SK-N-SH (cell line): ENCODE measurements around the gene ANKS1B. TPM values are rescaled to one million over a fixed set of nuclear protein-coding genes. Genes with fewer than 3 reads are reported as not detected.

ENCODE experiments used
- CTCF ChIA-PET: fragments of 300-600, 350-600 bp; formaldehyde crosslinking; extraction: SDS; loops from one replicate; lab custom pipeline; 2021; lab: Yijun Ruan, JAX
- POLR2A ChIA-PET: fragments of 350-600 bp; sonication (Branson Sonifier 250); formaldehyde crosslinking; extraction: SDS; loops from one replicate; lab custom pipeline; 2020; ENCODE audit warnings: antibody characterized with exemption, inconsistent platforms; lab: Yijun Ruan, JAX
- DNase-seq: peaks from one replicate; pipeline ENCODE4 v3.0.0; 2012
- H2AFZ ChIP-seq: fragments of 200-600 bp; sonication (generic); 2 replicates; pipeline ENCODE4 v1.8.1; 2016; ENCODE audit warnings: antibody characterized with exemption, mild to moderate bottlenecking, low read depth
- H3F3A ChIP-seq: fragments of 200-600 bp; sonication (generic); replicated peaks from 2 replicates; pipeline ENCODE3; 2016; ENCODE audit warnings: antibody characterized with exemption, mild to moderate bottlenecking; ENCODE audit not compliant: insufficient read depth
- H3K27ac ChIP-seq, 2 experiments: fragments of 200-500 bp in 1 of 2; fragments of 200-600 bp in 1 of 2; sonication (Bioruptor generic) in 1 of 2; sonication (generic), shearing (Covaris generic) in 1 of 2; 2 replicates each; pipeline versions ENCODE4 v1.5.1 to v1.6.1; 2014 to 2016; ENCODE audit warnings: low read depth in 2 of 2, inconsistent platforms in 1 of 2, low read length in 1 of 2, mild to moderate bottlenecking in 1 of 2, mixed read lengths in 1 of 2
- H3K27me3 ChIP-seq: fragments of 200-600 bp; sonication (generic), shearing (Covaris generic); 2 replicates; pipeline ENCODE4 v1.6.1; 2016; ENCODE audit warnings: mixed run types; ENCODE audit not compliant: insufficient read depth
- H3K36me3 ChIP-seq, 2 experiments: fragments of 200-500 bp in 1 of 2; fragments of 200-600 bp in 1 of 2; sonication (Bioruptor generic) in 1 of 2; sonication (generic) in 1 of 2; replicated peaks in 1 of 2; 2 replicates each; pipeline versions ENCODE3 to v1.5.1; 2014 to 2016; ENCODE audit warnings: low read length in 1 of 2, mild to moderate bottlenecking in 1 of 2; ENCODE audit not compliant: insufficient read depth in 2 of 2, control insufficient read depth in 1 of 2
- H3K4me1 ChIP-seq, 2 experiments: fragments of 200-500 bp in 1 of 2; fragments of 200-600 bp in 1 of 2; sonication (Bioruptor generic) in 1 of 2; sonication (generic), shearing (Covaris generic) in 1 of 2; 2 replicates each; pipeline versions ENCODE4 v1.5.1 to v1.6.1; 2014 to 2016; ENCODE audit warnings: low read depth in 1 of 2, low read length in 1 of 2, mixed run types in 1 of 2; ENCODE audit not compliant: insufficient read depth in 2 of 2, control insufficient read depth in 1 of 2
- H3K4me2 ChIP-seq: fragments of 200-600 bp; sonication (generic), shearing (Covaris generic); 2 replicates; pipeline ENCODE4 v1.6.1; 2017; ENCODE audit warnings: mixed run types
- H3K4me3 ChIP-seq, 2 experiments: fragments of 200-500 bp in 1 of 2; fragments of 200-600 bp in 1 of 2; sonication (Bioruptor generic) in 1 of 2; sonication (generic), shearing (Covaris generic) in 1 of 2; 2 replicates each; pipeline versions ENCODE4 v1.5.1 to v1.8.1; 2014 to 2016; ENCODE audit warnings: low read depth in 2 of 2, inconsistent platforms in 1 of 2, low read length in 1 of 2, mild to moderate bottlenecking in 1 of 2, mixed read lengths in 1 of 2, moderate library complexity in 1 of 2
- H3K79me2 ChIP-seq: fragments of 200-600 bp; sonication (generic); 2 replicates; pipeline ENCODE4 v1.8.1; 2017; ENCODE audit warnings: mild to moderate bottlenecking; ENCODE audit not compliant: insufficient read depth
- H3K9ac ChIP-seq: fragments of 200-600 bp; sonication (generic); 2 replicates; pipeline ENCODE4 v1.6.1; 2017; ENCODE audit warnings: mixed run types
- H3K9me2 ChIP-seq: fragments of 200-600 bp; sonication (generic); 2 replicates; pipeline ENCODE4 v1.6.1; 2017; ENCODE audit warnings: mixed run types
- H3K9me3 ChIP-seq: fragments of 200-600 bp; sonication (generic); 2 replicates; pipeline ENCODE4 v1.6.1; 2017; ENCODE audit warnings: mixed run types, mild to moderate bottlenecking, moderate library complexity
- H4K20me1 ChIP-seq: fragments of 200-600 bp; sonication (generic); 2 replicates; pipeline ENCODE4 v1.6.1; 2017; ENCODE audit warnings: mild to moderate bottlenecking, mixed run types; ENCODE audit not compliant: insufficient read depth
- CHD2 ChIP-seq: fragments of 150-350 bp; IDR thresholded peaks from 2 replicates; pipeline ENCODE4 v1.6.1; 2018; ENCODE audit warnings: low read length; ENCODE audit not compliant: partially characterized antibody
- CTCF ChIP-seq: fragments of 200-600 bp; sonication (generic); IDR thresholded peaks from 2 replicates; pipeline ENCODE4 v1.6.1; 2017; ENCODE audit warnings: antibody characterized with exemption, mild to moderate bottlenecking, moderate library complexity
- FOXJ3 ChIP-seq: sonication (generic); formaldehyde crosslinking; IDR thresholded peaks from 2 replicates; pipeline ENCODE4 v1.5.1; 2020; ENCODE audit warnings: mild to moderate bottlenecking, missing genetic modification reagents
- FOXM1 ChIP-seq: IDR thresholded peaks from 2 replicates; pipeline ENCODE4 v1.4.0; 2012; ENCODE audit warnings: low read depth, mild to moderate bottlenecking
- GABPA ChIP-seq: IDR thresholded peaks from 2 replicates; pipeline ENCODE4 v1.4.0; 2012; ENCODE audit warnings: low read depth, mild to moderate bottlenecking
- IRF3 ChIP-seq: fragments of 150-350 bp; IDR thresholded peaks from 2 replicates; pipeline ENCODE4 v1.6.1; 2016; ENCODE audit warnings: mild to moderate bottlenecking, low read depth, low read length
- JUND ChIP-seq: IDR thresholded peaks from 2 replicates; pipeline ENCODE4 v1.4.0; 2012
- MAX ChIP-seq: IDR thresholded peaks from 2 replicates; pipeline ENCODE4 v1.4.0; 2012; ENCODE audit warnings: low read depth
- MEF2A ChIP-seq: IDR thresholded peaks from 2 replicates; pipeline ENCODE4 v1.4.0; 2012; ENCODE audit warnings: low read depth, borderline replicate concordance
- NFIC ChIP-seq: IDR thresholded peaks from 2 replicates; pipeline ENCODE4 v1.4.0; 2012; ENCODE audit warnings: borderline replicate concordance
- RAD21 ChIP-seq: IDR thresholded peaks from 2 replicates; pipeline ENCODE4 v1.6.1; 2012; ENCODE audit warnings: mild to moderate bottlenecking, low read length
- RCOR1 ChIP-seq: fragments of 150-350 bp; IDR thresholded peaks from 2 replicates; pipeline ENCODE4 v1.6.1; 2017; ENCODE audit warnings: antibody characterized with exemption, low read length
- RFX5 ChIP-seq: IDR thresholded peaks from 2 replicates; pipeline ENCODE4 v1.6.1; 2012; ENCODE audit warnings: mild to moderate bottlenecking, improper control_type of control experiment, low read length
- RXRA ChIP-seq: IDR thresholded peaks from 2 replicates; pipeline ENCODE4 v1.4.0; 2012; ENCODE audit warnings: low read depth, mild to moderate bottlenecking, borderline replicate concordance
- SIN3A ChIP-seq: IDR thresholded peaks from 2 replicates; pipeline ENCODE4 v1.6.1; 2012; ENCODE audit warnings: low read depth, mild to moderate bottlenecking, low read length, moderate library complexity, borderline replicate concordance
- TAF1 ChIP-seq: IDR thresholded peaks from 2 replicates; pipeline ENCODE4 v1.6.1; 2012; ENCODE audit warnings: low read depth, mild to moderate bottlenecking, low read length, moderate library complexity, borderline replicate concordance
- TCF12 ChIP-seq: IDR thresholded peaks from 2 replicates; pipeline ENCODE4 v1.4.0; 2012
- TEAD4 ChIP-seq: IDR thresholded peaks from 2 replicates; pipeline ENCODE4 v1.4.0; 2012; ENCODE audit warnings: mild to moderate bottlenecking, borderline replicate concordance; ENCODE audit not compliant: insufficient read depth
- USF2 ChIP-seq: fragments of 150-350 bp; IDR thresholded peaks from 2 replicates; pipeline ENCODE4 v1.6.1; 2017; ENCODE audit warnings: antibody characterized with exemption, low read length, low read depth, borderline replicate concordance
- ZBTB33 ChIP-seq: IDR thresholded peaks from 2 replicates; pipeline ENCODE4 v1.4.0; 2012; ENCODE audit warnings: low read depth, borderline replicate concordance
- WGBS: methylation state at CpG from one replicate; pipeline ENCODE4 v1.1.6; 2017; ENCODE audit warnings: low lambda C conversion rate; 5-methylcytosine and 5-hydroxymethylcytosine counted together
- polyA plus RNA-seq, 3 experiments: library from polyadenylated mRNA; depleted of rRNA; stranded (reverse); fragments of >200 nt; gene quantifications; 2 replicates each; pipeline ENCODE4 v1.2.3, GENCODE V29; 2012

The ANKS1B gene
- polyA plus RNA-seq, 1 of the 3 experiments (the other 2 are of a cell fraction) = 1.8 TPM

- Histone ChIP-seq H4K20me1 (no peaks in the 10 kb centered on the region), H3K4me1 (no peaks in the 10 kb centered on the region), H2AFZ (no peak overlapping the region), H3F3A (no peaks in the 10 kb centered on the region), H3K36me3 (no peaks in the 10 kb centered on the region), H3K9me3 (no peaks in the 10 kb centered on the region), H3K27me3 (no peaks in the 10 kb centered on the region), H3K9ac (no peak overlapping the region), H3K4me3 (no peak overlapping the region), H3K27ac (no peak overlapping the region), H3K4me2 (no peak overlapping the region), H3K79me2 (no peaks in the 10 kb centered on the region), H3K9me2 (no peaks in the 10 kb centered on the region)
- TF ChIP-seq RCOR1 = no peak
- no peak for TF ChIP-seq JUND
- TF ChIP-seq CHD2 = no peak
- TF ChIP-seq RFX5 = no peak
- TF ChIP-seq GABPA = no peak
- TF ChIP-seq IRF3 = no peak
- TF ChIP-seq RAD21 = no peak
- TF ChIP-seq SIN3A = no peak
- TF ChIP-seq MAX = no peak
- TF ChIP-seq CTCF = no peak
- TF ChIP-seq TCF12 = no peak
- ChIA-PET CTCF (no interaction called here), POLR2A (no interaction called here)
- 86% methylated on average over 4 of the region's 4 CpGs for WGBS
- no peak for DNase-seq
These were observed 7.2 kb downstream of the ANKS1B start for GRCh38 chr12:99977550-99977949.

- Histone ChIP-seq H3K4me1 (no peaks in the 10 kb centered on the region), H3K4me3 (no peak overlapping the region), H3K9me2 (no peaks in the 10 kb centered on the region), H3K27me3 (no peaks in the 10 kb centered on the region), H3K36me3 (no peaks in the 10 kb centered on the region), H3K27ac (no peak overlapping the region), H2AFZ (no peak overlapping the region), H3K79me2 (no peaks in the 10 kb centered on the region), H3F3A (no peaks in the 10 kb centered on the region), H3K9me3 (no peaks in the 10 kb centered on the region), H4K20me1 (no peaks in the 10 kb centered on the region), H3K4me2 (no peak overlapping the region), H3K9ac (no peak overlapping the region)
- ChIA-PET CTCF (no interaction called here), POLR2A (no interaction called here)
- DNase-seq = no peak
- TF ChIP-seq RFX5 = no peak
- TF ChIP-seq RXRA = no peak
- no peak for TF ChIP-seq NFIC
- no peak for TF ChIP-seq TEAD4
- no peak for TF ChIP-seq ZBTB33
- no peak for TF ChIP-seq TAF1
- TF ChIP-seq JUND = no peak
- TF ChIP-seq USF2 = no peak
- TF ChIP-seq CHD2 = no peak
- TF ChIP-seq FOXM1 = no peak
- TF ChIP-seq MEF2A = no peak
- no peak for TF ChIP-seq FOXJ3 (CRISPR knock-in tag)
- TF ChIP-seq CTCF = no peak
- no peak for TF ChIP-seq RAD21
These were observed 8.0 kb downstream of the ANKS1B start for GRCh38 chr12:99976762-99977161.
